Liver (tissue), 9 donors: ENCODE data around the gene MTIF3. TPM values are rescaled to one million over a fixed set of nuclear protein-coding genes. Genes with fewer than 3 reads are reported as not detected.

Source experiments
- DNase-seq: peaks from one replicate; pipeline ENCODE4 v3.0.0-alpha.2; 2017; ENCODE audit warnings: low spot score
- H3K27ac ChIP-seq, 2 donors: one replicate each; pipeline ENCODE4 v1.7.0; 2013; ENCODE audit warnings: inconsistent platforms in 2 of 2, low read length in 2 of 2, control low read depth in 1 of 2, low read depth in 1 of 2, mild to moderate bottlenecking in 1 of 2
- H3K27me3 ChIP-seq, 4 donors: one replicate each; pipeline versions ENCODE4 v1.6.1 to v1.7.0; 2013; ENCODE audit warnings: low read length in 3 of 4, inconsistent platforms in 1 of 4, mild to moderate bottlenecking in 1 of 4, moderate library complexity in 1 of 4; ENCODE audit not compliant: control insufficient read depth in 4 of 4, insufficient read depth in 4 of 4
- H3K36me3 ChIP-seq, 4 donors: one replicate each; pipeline versions ENCODE4 v1.6.1 to v1.7.0; 2013; ENCODE audit warnings: low read length in 3 of 4, mild to moderate bottlenecking in 3 of 4, low read depth in 1 of 4, moderate library complexity in 1 of 4; ENCODE audit not compliant: control insufficient read depth in 4 of 4, insufficient read depth in 3 of 4
- H3K4me1 ChIP-seq, 4 donors: one replicate each; pipeline versions ENCODE4 v1.6.1 to v1.7.0; 2013; ENCODE audit warnings: low read length in 3 of 4, mild to moderate bottlenecking in 3 of 4, moderate library complexity in 1 of 4; ENCODE audit not compliant: control insufficient read depth in 4 of 4, insufficient read depth in 4 of 4
- H3K4me3 ChIP-seq, 3 donors: one replicate each; pipeline versions ENCODE4 v1.6.1 to v1.7.0; 2013; ENCODE audit warnings: low read length in 3 of 3, control low read depth in 1 of 3, low read depth in 1 of 3, mild to moderate bottlenecking in 1 of 3
- H3K9ac ChIP-seq, 2 donors: one replicate each; pipeline ENCODE4 v1.7.0; 2013; ENCODE audit warnings: low read length in 2 of 2, mild to moderate bottlenecking in 2 of 2, moderate library complexity in 2 of 2, control low read depth in 1 of 2, low read depth in 1 of 2
- H3K9me3 ChIP-seq, 4 donors: one replicate each; pipeline versions ENCODE4 v1.6.1 to v1.7.0; 2013; ENCODE audit warnings: low read length in 3 of 4; ENCODE audit not compliant: control insufficient read depth in 4 of 4
- ATF3 ChIP-seq: IDR thresholded peaks from 2 replicates; pipeline ENCODE4 v1.6.1; 2016; ENCODE audit warnings: antibody characterized with exemption
- CTCF ChIP-seq: fragments of 150-350 bp; IDR thresholded peaks from 2 replicates; pipeline ENCODE4 v1.5.1; 2017; ENCODE audit warnings: improper control_type of control experiment, low read depth, low read length; ENCODE audit not compliant: missing input control
- EGR1 ChIP-seq, 2 donors: IDR thresholded peaks; 2 replicates each; pipeline ENCODE4 v1.6.1; 2016 to 2018; ENCODE audit warnings: antibody characterized with exemption in 2 of 2, low read depth in 2 of 2
- FOXA1 ChIP-seq: IDR thresholded peaks from 2 replicates; pipeline ENCODE4 v1.6.1; 2016; ENCODE audit warnings: antibody characterized with exemption
- FOXA2 ChIP-seq: IDR thresholded peaks from 2 replicates; pipeline ENCODE4 v1.6.1; 2016; ENCODE audit warnings: antibody characterized with exemption
- GABPA ChIP-seq, 2 donors: IDR thresholded peaks in 1 of 2; conservative IDR thresholded peaks in 1 of 2; 2 replicates each; pipeline ENCODE4 v1.6.1; 2016; ENCODE audit warnings: antibody characterized with exemption in 2 of 2, mild to moderate bottlenecking in 1 of 2, moderate library complexity in 1 of 2
- HNF4A ChIP-seq, 2 donors: conservative IDR thresholded peaks; 2 replicates each; pipeline ENCODE4 v1.6.1; 2016; ENCODE audit warnings: antibody characterized with exemption in 2 of 2, mild to moderate bottlenecking in 2 of 2
- HNF4G ChIP-seq: IDR thresholded peaks from 2 replicates; pipeline ENCODE4 v1.6.1; 2016; ENCODE audit warnings: antibody characterized with exemption
- JUND ChIP-seq, 2 donors: IDR thresholded peaks; 2 replicates each; pipeline ENCODE4 v1.6.1; 2016; ENCODE audit warnings: antibody characterized with exemption in 2 of 2
- MAX ChIP-seq: IDR thresholded peaks from 2 replicates; pipeline ENCODE4 v1.6.1; 2016; ENCODE audit warnings: antibody characterized with exemption
- NR2F2 ChIP-seq: IDR thresholded peaks from 2 replicates; pipeline ENCODE4 v1.6.1; 2016; ENCODE audit warnings: antibody characterized with exemption
- RAD21 ChIP-seq, 2 donors: IDR thresholded peaks; 2 replicates each; pipeline ENCODE4 v1.6.1; 2016; ENCODE audit warnings: antibody characterized with exemption in 2 of 2, mild to moderate bottlenecking in 2 of 2
- REST ChIP-seq: IDR thresholded peaks from 2 replicates; pipeline ENCODE4 v1.6.1; 2016; ENCODE audit warnings: antibody characterized with exemption, mild to moderate bottlenecking
- RXRA ChIP-seq, 2 donors: IDR thresholded peaks; 2 replicates each; pipeline ENCODE4 v1.6.1; 2017 to 2018; ENCODE audit warnings: antibody characterized with exemption in 2 of 2, mild to moderate bottlenecking in 1 of 2
- SP1 ChIP-seq: IDR thresholded peaks from 2 replicates; pipeline ENCODE4 v1.6.1; 2018; ENCODE audit warnings: antibody characterized with exemption, mild to moderate bottlenecking
- TAF1 ChIP-seq: conservative IDR thresholded peaks from 2 replicates; pipeline ENCODE4 v1.6.1; 2016; ENCODE audit warnings: antibody characterized with exemption, mild to moderate bottlenecking
- YY1 ChIP-seq: IDR thresholded peaks from 2 replicates; pipeline ENCODE4 v1.6.1; 2016; ENCODE audit warnings: antibody characterized with exemption, mild to moderate bottlenecking
- ZBTB33 ChIP-seq: IDR thresholded peaks from 2 replicates; pipeline ENCODE4 v1.6.1; 2016; ENCODE audit warnings: antibody characterized with exemption
- WGBS: extraction: QIAGEN DNeasy Blood & Tissue Kit; methylation state at CpG from one replicate; pipeline ENCODE4 v1.1.7; 2013; 5-methylcytosine and 5-hydroxymethylcytosine counted together
- polyA plus RNA-seq, 2 donors: library from polyadenylated mRNA; stranded (reverse) in 1 of 2; unstranded in 1 of 2; fragments of 200-250 nt in 1 of 2; fragments of >200 nt in 1 of 2; fragmentation: Nextera tagmentation in 1 of 2; extraction: Ambion mirVana in 1 of 2; gene quantifications; one replicate each; pipeline versions ENCODE4 v1.2.1 to v1.2.3, GENCODE V29; 2013 to 2015
- total RNA-seq, 2 donors: library from RNA; depleted of rRNA; stranded (reverse); fragments of >200 nt; gene quantifications; one replicate each; pipeline ENCODE4 v1.2.3, GENCODE V29; 2014
- donor health status: healthy.
- donor health status: healthy.
- donor health status: healthy.
- donor health status: healthy.
- donor health status: healthy.

Gene MTIF3
- total and polyA plus RNA-seq, 4 donors, result 28.0 to 62.1 (median 32.8) TPM

- H3K36me3 ChIP-seq, result no peaks in the 10 kb centered on the region
- H3K9me3 ChIP-seq, result no peaks in the 10 kb centered on the region
- no peak overlapping the region for H3K27ac ChIP-seq
- no peak overlapping the region for H3K9ac ChIP-seq
- whole genome bisulfite sequencing, result 59% methylated on average over 1 of the region's 1 CpG
- TF ChIP-seq EGR1 (IDR thresholded peaks at IDR 0.05; ENCODE audit: low read depth in 2 of 2) (no peak), ZBTB33 (no peak), CTCF (no peak), TAF1 (no peak), YY1 (no peak), MAX (no peak), GABPA (IDR thresholded peaks at IDR 0.05 in 1 of 2, conservative IDR thresholded peaks at IDR 0.05 in 1 of 2) (no peak), ATF3 (no peak), HNF4A (conservative IDR thresholded peaks at IDR 0.05) (no peak), SP1 (no peak), JUND (IDR thresholded peaks at IDR 0.05) (no peak), HNF4G (no peak), REST (no peak), RXRA (IDR thresholded peaks at IDR 0.05) (no peak), NR2F2 (no peak), FOXA2 (no peak), FOXA1 (no peak), RAD21 (IDR thresholded peaks at IDR 0.05) (no peak)
- no peaks in the 10 kb centered on the region for H3K27me3 ChIP-seq
- no peaks in the 10 kb centered on the region for H3K4me1 ChIP-seq
- DNase-seq, result no peak
- no peak overlapping the region for H3K4me3 ChIP-seq
Observed at GRCh38 chr13:27489456-27489855, 39.1 kb upstream of the MTIF3 start.
